ENCODE results near the gene NODAL.

NODAL gene

DNA sequence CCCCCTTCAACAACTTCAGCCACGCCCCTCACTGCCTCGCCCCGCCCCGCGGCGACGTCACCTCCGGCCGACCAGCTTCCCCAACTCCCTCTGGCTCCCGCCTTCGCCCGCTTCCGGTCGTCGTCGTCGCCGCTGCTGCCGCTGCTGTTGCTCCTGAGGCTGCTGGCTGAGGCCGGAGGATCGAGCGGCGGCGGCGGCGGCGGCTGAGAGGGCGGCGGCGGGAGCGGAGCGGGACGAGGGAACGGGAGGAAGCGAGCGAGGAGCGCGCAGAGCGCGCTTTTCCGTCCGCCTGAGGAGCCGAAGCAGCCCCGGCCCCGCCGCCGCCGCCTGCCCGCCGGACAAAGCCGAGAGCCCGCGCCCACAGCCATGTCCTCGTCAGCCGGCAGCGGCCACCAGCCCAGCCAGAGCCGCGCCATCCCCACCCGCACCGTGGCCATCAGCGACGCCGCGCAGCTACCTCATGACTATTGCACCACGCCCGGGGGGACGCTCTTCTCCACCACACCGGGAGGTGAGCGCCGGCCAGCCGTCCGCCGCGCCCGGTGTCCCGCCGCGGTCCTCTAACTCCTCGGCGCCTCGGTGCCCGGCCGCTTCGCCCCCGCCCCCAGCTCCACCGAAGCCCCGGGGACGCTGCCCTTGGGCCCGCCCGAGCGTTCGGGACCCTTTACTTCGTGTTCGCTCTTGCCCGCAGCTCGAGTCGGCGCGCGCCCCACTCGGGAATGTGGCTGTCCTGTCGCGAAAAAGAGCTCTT, 37.3 kb downstream of the NODAL start, which contains the start of gene EIF4EBP2:
TSS of gene EIF4EBP2 (plus strand) at position 110 of the 751 bp plus-strand sequence. CDS start at position 367, 257 bp downstream.
- peak; percentile 86 for DNase-seq (ENCODE audit: low read depth)
- TF ChIP-seq, protein P1, sequence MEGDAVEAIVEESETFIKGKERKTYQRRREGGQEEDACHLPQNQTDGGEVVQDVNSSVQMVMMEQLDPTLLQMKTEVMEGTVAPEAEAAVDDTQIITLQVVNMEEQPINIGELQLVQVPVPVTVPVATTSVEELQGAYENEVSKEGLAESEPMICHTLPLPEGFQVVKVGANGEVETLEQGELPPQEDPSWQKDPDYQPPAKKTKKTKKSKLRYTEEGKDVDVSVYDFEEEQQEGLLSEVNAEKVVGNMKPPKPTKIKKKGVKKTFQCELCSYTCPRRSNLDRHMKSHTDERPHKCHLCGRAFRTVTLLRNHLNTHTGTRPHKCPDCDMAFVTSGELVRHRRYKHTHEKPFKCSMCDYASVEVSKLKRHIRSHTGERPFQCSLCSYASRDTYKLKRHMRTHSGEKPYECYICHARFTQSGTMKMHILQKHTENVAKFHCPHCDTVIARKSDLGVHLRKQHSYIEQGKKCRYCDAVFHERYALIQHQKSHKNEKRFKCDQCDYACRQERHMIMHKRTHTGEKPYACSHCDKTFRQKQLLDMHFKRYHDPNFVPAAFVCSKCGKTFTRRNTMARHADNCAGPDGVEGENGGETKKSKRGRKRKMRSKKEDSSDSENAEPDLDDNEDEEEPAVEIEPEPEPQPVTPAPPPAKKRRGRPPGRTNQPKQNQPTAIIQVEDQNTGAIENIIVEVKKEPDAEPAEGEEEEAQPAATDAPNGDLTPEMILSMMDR (IDR thresholded peaks at IDR 0.05; ENCODE audit: control insufficient read depth, extremely low read depth, insufficient read depth): no peak

DNA sequence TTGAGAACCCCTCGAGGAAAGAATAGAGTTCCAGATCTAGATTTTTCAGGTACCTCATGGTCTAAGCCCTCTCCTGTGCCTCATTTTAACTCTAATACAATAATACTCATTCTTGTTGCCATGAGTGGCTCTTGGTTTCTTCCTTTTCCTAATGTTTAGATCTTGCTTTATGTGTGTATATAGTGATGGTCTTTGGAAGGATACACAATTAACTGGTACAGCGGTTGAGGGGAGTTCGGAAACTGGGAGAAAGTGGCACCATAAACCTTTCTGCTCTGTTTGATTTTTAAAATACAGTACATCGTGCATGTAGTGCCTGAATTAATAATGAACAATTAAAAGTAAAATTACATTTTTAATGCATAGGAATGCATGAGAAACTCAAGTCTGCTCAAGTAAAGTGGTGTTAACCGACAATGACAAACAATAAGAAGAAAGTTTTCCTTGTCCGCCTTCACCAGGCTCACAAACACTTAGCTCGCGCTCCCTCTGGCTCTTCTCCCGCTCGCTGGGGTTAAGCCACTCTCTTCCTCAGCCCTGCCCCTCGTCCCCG, 37.9 kb downstream of the NODAL start:
- H3K4me3 ChIP-seq (ENCODE audit: low read depth, low read length): peak overlapping the region; percentile 87
- TF ChIP-seq, protein P1 (IDR thresholded peaks at IDR 0.05; ENCODE audit: control insufficient read depth, extremely low read depth, insufficient read depth): no peak
- DNase-seq (ENCODE audit: low read depth): no peak

More for the DNA sequence above, 37.3 kb downstream of the NODAL start, which contains the start of gene EIF4EBP2:
- peak within 1 kb of the TSS; percentile 87 for H3K4me3 ChIP-seq (ENCODE audit: low read depth, low read length)

DNA sequence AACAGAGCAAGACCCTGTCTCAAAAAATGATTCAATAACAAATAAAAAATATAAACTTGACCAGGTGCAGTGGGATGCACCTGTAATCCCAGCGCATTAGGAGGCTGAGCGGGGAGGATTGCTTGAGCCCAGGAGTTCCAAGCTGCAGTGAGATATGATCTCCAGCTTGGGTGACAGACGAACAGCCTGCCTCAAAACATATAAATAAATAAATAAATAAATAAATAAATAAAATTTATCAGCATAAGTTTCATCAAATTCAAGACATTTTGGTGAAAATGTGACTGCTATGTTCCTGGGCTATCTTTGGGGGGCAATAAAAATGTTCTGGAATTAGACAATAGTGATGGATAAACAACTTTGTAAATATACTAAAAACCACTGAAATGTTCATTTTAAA, 42.3 kb downstream of the NODAL start:
- DNase-seq (ENCODE audit: low read depth): no peak
- TF ChIP-seq, protein P1 (IDR thresholded peaks at IDR 0.05; ENCODE audit: control insufficient read depth, extremely low read depth, insufficient read depth): no peak
- no peak overlapping the region for H3K4me3 ChIP-seq (ENCODE audit: low read depth, low read length)

DNA sequence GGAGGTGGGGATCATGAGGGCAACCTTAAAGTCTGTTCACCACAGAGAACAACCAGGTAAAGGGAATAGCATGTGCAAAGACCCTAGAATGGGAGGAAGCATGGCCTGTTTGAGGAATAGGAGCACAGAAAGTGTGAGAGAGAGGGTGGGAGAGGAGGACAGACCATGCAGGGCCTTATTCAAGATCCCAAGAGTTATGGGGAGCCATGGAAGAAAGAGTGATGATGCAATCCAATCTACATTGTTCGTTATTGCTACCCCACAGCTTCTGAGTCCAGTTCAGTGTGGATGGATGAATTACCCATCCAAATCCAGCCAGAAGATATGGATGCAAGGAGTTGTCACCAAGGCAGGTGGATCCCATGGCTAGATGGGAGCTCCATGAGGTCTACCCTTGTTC, 45.3 kb downstream of the NODAL start:
- H3K4me3 ChIP-seq (ENCODE audit: low read depth, low read length): no peak overlapping the region
- TF ChIP-seq, protein P1 (IDR thresholded peaks at IDR 0.05; ENCODE audit: control insufficient read depth, extremely low read depth, insufficient read depth): no peak
- DNase-seq (ENCODE audit: low read depth): no peak

DNA sequence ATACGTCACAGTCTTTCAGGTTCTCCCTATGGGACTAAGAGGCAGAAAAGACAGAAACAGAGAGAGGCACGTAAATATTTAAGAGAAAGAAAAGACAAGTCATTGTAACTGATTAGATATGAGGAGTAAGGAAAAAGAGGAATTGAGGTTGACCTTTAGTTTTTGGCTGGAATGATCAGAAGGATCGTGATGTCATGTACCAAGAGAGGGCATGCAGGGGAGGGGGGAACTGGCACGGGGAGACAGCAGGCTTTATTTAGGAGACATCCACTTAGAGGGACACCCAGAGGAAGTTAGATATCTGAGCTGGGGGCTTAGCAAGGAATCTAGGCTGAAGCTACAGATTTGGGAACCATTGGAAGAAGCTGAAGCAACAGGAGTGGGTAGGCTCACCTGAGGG, 49.8 kb downstream of the NODAL start:
- H3K4me3 ChIP-seq (ENCODE audit: low read depth, low read length): no peak overlapping the region
- no peak for DNase-seq (ENCODE audit: low read depth)
- TF ChIP-seq, protein P1 (IDR thresholded peaks at IDR 0.05; ENCODE audit: control insufficient read depth, extremely low read depth, insufficient read depth): no peak
